Osteoblast (primary cell): ENCODE measurements around the gene TMCC1. TPM values are rescaled to one million over a fixed set of nuclear protein-coding genes. Genes with fewer than 3 reads are reported as not detected.

Experiments used
- DNase-seq: peaks from one replicate; pipeline ENCODE4 v3.0.0; 2011; ENCODE audit warnings: low spot score, mixed read lengths; ENCODE audit not compliant: insufficient read length; ENCODE audit errors: missing footprints
- H2AFZ ChIP-seq: 2 replicates; pipeline ENCODE4 v1.6.0; 2011; ENCODE audit warnings: mild to moderate bottlenecking, low read length
- H3K27ac ChIP-seq: 2 replicates; pipeline ENCODE4 v1.5.1; 2011; ENCODE audit warnings: mild to moderate bottlenecking, low read depth, low read length, moderate library complexity
- H3K27me3 ChIP-seq: 2 replicates; pipeline ENCODE4 v1.6.0; 2012; ENCODE audit warnings: mild to moderate bottlenecking, control low read depth, inconsistent platforms, low read length, moderate library complexity; ENCODE audit not compliant: insufficient read depth
- H3K36me3 ChIP-seq: 2 replicates; pipeline ENCODE4 v1.5.1; 2011; ENCODE audit warnings: mild to moderate bottlenecking, low read length, control low read depth, moderate library complexity; ENCODE audit not compliant: insufficient read depth
- H3K4me1 ChIP-seq: 2 replicates; pipeline ENCODE4 v1.5.1; 2011; ENCODE audit warnings: mild to moderate bottlenecking, low read length, control low read depth, moderate library complexity; ENCODE audit not compliant: insufficient read depth
- H3K4me2 ChIP-seq: 2 replicates; pipeline ENCODE4 v1.6.0; 2011; ENCODE audit warnings: mild to moderate bottlenecking, low read length; ENCODE audit not compliant: insufficient read depth
- H3K4me3 ChIP-seq: fragments of 200-600 bp; sonication (generic); 3 replicates; pipeline ENCODE4 v1.5.1; 2012; ENCODE audit warnings: mild to moderate bottlenecking, low read length, inconsistent platforms; ENCODE audit not compliant: insufficient read depth
- H3K79me2 ChIP-seq: 2 replicates; pipeline ENCODE4 v1.6.0; 2012; ENCODE audit warnings: mild to moderate bottlenecking, low read length, control low read depth, inconsistent platforms; ENCODE audit not compliant: insufficient read depth
- H3K9me3 ChIP-seq: 2 replicates; pipeline ENCODE4 v1.5.1; 2011; ENCODE audit warnings: low read depth, low read length, control low read depth
- H4K20me1 ChIP-seq: 2 replicates; pipeline ENCODE4 v1.6.0; 2012; ENCODE audit warnings: mild to moderate bottlenecking, low read length, control low read depth; ENCODE audit not compliant: insufficient read depth
- CTCF ChIP-seq: IDR thresholded peaks from 2 replicates; pipeline ENCODE4 v1.5.1; 2011; ENCODE audit warnings: mild to moderate bottlenecking, low read depth, low read length, moderate library complexity; ENCODE audit errors: extremely low read depth
- total RNA-seq: library from RNA; depleted of rRNA; stranded (reverse); fragments of >200 nt; gene quantifications from 2 replicates; pipeline ENCODE4 v1.2.3, GENCODE V29; 2012

The TMCC1 gene
- total RNA-seq, 1 donor: 17.4 TPM

GRCh38 chr3:129868912-129869311, 24.6 kb downstream of the TMCC1 start:
- Histone ChIP-seq H4K20me1 (peaks cover 27% of the 10 kb centered on the region), H2AFZ (no peak overlapping the region), H3K4me3 (no peak overlapping the region), H3K9me3 (no peaks in the 10 kb centered on the region), H3K36me3 (no peaks in the 10 kb centered on the region), H3K79me2 (peaks cover 28% of the 10 kb centered on the region), H3K27me3 (no peaks in the 10 kb centered on the region), H3K27ac (no peak overlapping the region), H3K4me1 (peaks cover 4% of the 10 kb centered on the region), H3K4me2 (no peak overlapping the region)
- TF ChIP-seq CTCF: no peak
- no peak for DNase-seq

DNA sequence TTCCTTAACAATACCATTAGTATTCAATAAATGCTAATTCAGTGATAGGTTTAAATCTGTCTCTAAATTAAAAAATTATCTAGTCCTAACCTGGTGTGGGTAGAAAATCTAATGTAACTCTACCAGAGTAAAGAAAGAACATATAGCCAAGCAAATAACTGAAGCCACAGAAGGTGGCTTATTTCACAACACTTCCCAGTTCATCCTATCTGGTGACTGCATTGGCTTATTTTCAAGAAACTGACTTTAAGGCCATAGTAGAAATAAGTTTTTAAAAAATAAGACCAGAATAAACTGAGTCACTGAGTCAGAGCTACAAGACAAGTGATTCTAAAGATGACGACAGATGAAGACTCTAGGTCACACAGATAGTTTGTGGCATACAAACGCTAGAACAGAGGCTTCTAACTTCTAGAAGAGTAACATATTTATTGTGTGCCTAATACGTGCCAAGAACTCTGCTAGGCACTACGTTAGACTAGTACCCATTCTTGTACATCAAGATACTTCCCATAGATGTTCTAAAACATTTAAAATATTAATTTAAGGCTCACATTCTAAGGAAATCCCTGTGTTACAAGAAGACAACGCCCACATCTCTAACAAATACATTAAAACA, 25.9 kb downstream of the TMCC1 start:
- H3K4me3 ChIP-seq: no peak overlapping the region
- no peak for TF ChIP-seq CTCF
- H3K79me2 ChIP-seq: peaks cover 28% of the 10 kb centered on the region
- no peak overlapping the region for H3K27ac ChIP-seq
- H2AFZ ChIP-seq: no peak overlapping the region
- H3K4me1 ChIP-seq: peaks cover 4% of the 10 kb centered on the region
- H3K4me2 ChIP-seq: no peak overlapping the region
- H4K20me1 ChIP-seq: peaks cover 27% of the 10 kb centered on the region
- H3K9me3 ChIP-seq: no peaks in the 10 kb centered on the region
- no peak for DNase-seq
- H3K27me3 ChIP-seq: no peaks in the 10 kb centered on the region
- no peaks in the 10 kb centered on the region for H3K36me3 ChIP-seq

- Histone ChIP-seq H3K4me3 (no peak overlapping the region), H3K27ac (no peak overlapping the region), H4K20me1 (peaks cover 27% of the 10 kb centered on the region), H3K79me2 (peaks cover 33% of the 10 kb centered on the region), H3K27me3 (no peaks in the 10 kb centered on the region), H3K4me1 (peaks cover 4% of the 10 kb centered on the region), H2AFZ (no peak overlapping the region), H3K9me3 (no peaks in the 10 kb centered on the region), H3K4me2 (no peak overlapping the region), H3K36me3 (no peaks in the 10 kb centered on the region)
- no peak for TF ChIP-seq CTCF
- no peak for DNase-seq
Measured at GRCh38 chr3:129865806-129866205, 27.7 kb downstream of the TMCC1 start.

GRCh38 chr3:129864519-129864918, 29.0 kb downstream of the TMCC1 start:
- Histone ChIP-seq H3K27ac (no peak overlapping the region), H3K27me3 (no peaks in the 10 kb centered on the region), H3K36me3 (no peaks in the 10 kb centered on the region), H3K4me3 (no peak overlapping the region), H4K20me1 (peaks cover 26% of the 10 kb centered on the region), H3K79me2 (peaks cover 37% of the 10 kb centered on the region), H3K4me2 (no peak overlapping the region), H3K4me1 (peaks cover 4% of the 10 kb centered on the region), H2AFZ (no peak overlapping the region), H3K9me3 (no peaks in the 10 kb centered on the region)
- TF ChIP-seq CTCF: no peak
- DNase-seq: no peak
